HepG2 (cell line): ENCODE measurements around the gene SBNO2. TPM values are rescaled to one million over a fixed set of nuclear protein-coding genes. Genes with fewer than 3 reads are reported as not detected.

Experiments used
- ATAC-seq: fragments of 200-7000 bp; cut with Tn5 transposase; 3 replicates; pipeline ENCODE4 v1.9.1; 2020; ENCODE audit warnings: mild to moderate bottlenecking, moderate library complexity
- BruUV-seq: library from RNA; stranded (reverse); fragments of 400-500 nt; replicated peaks from 2 replicates; lab custom pipeline; 2021; lab: Mats Ljungman, UMichigan
- CTCF ChIA-PET: fragments of 300-600 bp; formaldehyde crosslinking; extraction: SDS; loops from one replicate; lab custom pipeline; 2021; ENCODE audit warnings: low total read pairs, inconsistent platforms, low intra/inter-chr PET ratio; lab: Yijun Ruan, JAX
- POLR2A ChIA-PET: fragments of 350-600 bp; sonication (Branson Sonifier 250); formaldehyde crosslinking; loops from one replicate; lab custom pipeline; 2020; ENCODE audit warnings: antibody characterized with exemption, inconsistent platforms; lab: Yijun Ruan, JAX
- DNase-seq: peaks from one replicate; pipeline ENCODE4 v3.0.0-alpha.2; 2015; ENCODE audit warnings: low spot score
- FAIRE-seq: peaks from 3 replicates; lab custom pipeline; 2011; peaks lifted over from hg19 to GRCh38; lab: Jason Lieb, UNC
- H2AFZ ChIP-seq: one replicate; pipeline ENCODE4 v1.6.1; 2011; ENCODE audit warnings: low read length, inconsistent platforms
- H3K27ac ChIP-seq: fragments of 300-600 bp; 3 replicates; pipeline ENCODE4 v1.8.0; 2011; ENCODE audit warnings: mixed run types, mild to moderate bottlenecking, mixed read lengths, low read length, inconsistent platforms; ENCODE audit not compliant: insufficient read depth; ENCODE audit errors: extremely low read length
- H3K27me3 ChIP-seq, 2 experiments: fragments of 200-600 bp in 1 of 2; 2 replicates in 1 of 2; 3 replicates in 1 of 2; pipeline versions ENCODE4 v1.6.0 to v1.8.0; 2011; ENCODE audit warnings: low read length in 2 of 2, mild to moderate bottlenecking in 2 of 2, moderate library complexity in 2 of 2, inconsistent platforms in 1 of 2; ENCODE audit not compliant: insufficient read depth in 2 of 2, control insufficient read depth in 1 of 2
- H3K36me3 ChIP-seq, 2 experiments: fragments of 200-600 bp in 1 of 2; replicated peaks in 1 of 2; 2 replicates in 1 of 2; 3 replicates in 1 of 2; pipeline versions ENCODE4 v1.5.1 to v1.8.0; 2011; ENCODE audit warnings: low read length in 2 of 2, inconsistent platforms in 1 of 2; ENCODE audit not compliant: insufficient read depth in 2 of 2, control insufficient read depth in 1 of 2
- H3K4me1 ChIP-seq: 2 replicates; pipeline ENCODE4 v1.5.1; 2012; ENCODE audit warnings: low read length, inconsistent platforms; ENCODE audit not compliant: insufficient read depth
- H3K4me2 ChIP-seq: 2 replicates; pipeline ENCODE4 v1.6.0; 2011; ENCODE audit warnings: low read depth, low read length, inconsistent platforms
- H3K4me3 ChIP-seq, 3 experiments: fragments of 200-600 bp in 1 of 3; sonication (generic), shearing (Covaris generic) in 1 of 3; replicated peaks in 1 of 3; 2 replicates each; pipeline ENCODE4 v1.5.1; 2011 to 2016; ENCODE audit warnings: low read length in 3 of 3, inconsistent platforms in 2 of 3, low read depth in 2 of 3, mild to moderate bottlenecking in 2 of 3, control low read depth in 1 of 3, mixed read lengths in 1 of 3; ENCODE audit not compliant: insufficient read depth in 1 of 3
- H3K79me2 ChIP-seq: one replicate; pipeline ENCODE4 v1.6.1; 2011; ENCODE audit warnings: low read length, inconsistent platforms; ENCODE audit not compliant: insufficient read depth
- H3K9ac ChIP-seq: 2 replicates; pipeline ENCODE4 v1.6.0; 2011; ENCODE audit warnings: mild to moderate bottlenecking, low read depth, low read length, inconsistent platforms; ENCODE audit not compliant: insufficient read depth
- H3K9me3 ChIP-seq: 2 replicates; pipeline ENCODE4 v1.5.1; 2012; ENCODE audit warnings: mild to moderate bottlenecking, low read length
- H4K20me1 ChIP-seq: 2 replicates; pipeline ENCODE4 v1.6.0; 2011; ENCODE audit warnings: inconsistent platforms, mild to moderate bottlenecking, low read length, moderate library complexity; ENCODE audit not compliant: insufficient read depth
- CBX2 ChIP-seq, 2 experiments: fragments of 200-600 bp in 1 of 2; sonication (generic); formaldehyde crosslinking in 1 of 2; IDR thresholded peaks; 2 replicates each; pipeline versions ENCODE4 v1.7.0 to v1.8.1; 2018 to 2022; ENCODE audit warnings: low read depth in 2 of 2, low read length in 1 of 2, mild to moderate bottlenecking in 1 of 2, missing genetic modification reagents in 1 of 2
- CC2D1A ChIP-seq: sonication (generic); formaldehyde crosslinking; IDR thresholded peaks from 2 replicates; pipeline ENCODE4 v1.8.1; 2023; ENCODE audit warnings: mild to moderate bottlenecking, missing genetic modification reagents
- FOXC1 ChIP-seq: sonication (generic); formaldehyde crosslinking; IDR thresholded peaks from 2 replicates; pipeline ENCODE4 v1.8.0; 2022; ENCODE audit warnings: mild to moderate bottlenecking, missing genetic modification reagents, borderline replicate concordance
- KLF12 ChIP-seq: sonication (generic); formaldehyde crosslinking; IDR thresholded peaks from 2 replicates; pipeline ENCODE4 v1.4.0; 2020; ENCODE audit warnings: missing genetic modification reagents, borderline replicate concordance
- MAFK ChIP-seq, 2 experiments: IDR thresholded peaks in 1 of 2; conservative IDR thresholded peaks in 1 of 2; 2 replicates each; pipeline ENCODE4 v1.6.1; 2011; ENCODE audit warnings: improper control_type of control experiment in 2 of 2, low read length in 2 of 2
- MED1 ChIP-seq: sonication (generic); formaldehyde crosslinking; IDR thresholded peaks from 2 replicates; pipeline ENCODE4 v1.4.0; 2020; ENCODE audit warnings: missing genetic modification reagents
- ZFAT ChIP-seq: sonication (generic); formaldehyde crosslinking; conservative IDR thresholded peaks from 2 replicates; pipeline ENCODE4 v1.8.1; 2023; ENCODE audit warnings: missing genetic modification reagents, inconsistent platforms
- ZNF432 ChIP-seq: sonication (generic); formaldehyde crosslinking; IDR thresholded peaks from 2 replicates; pipeline ENCODE4 v1.5.0; 2020; ENCODE audit warnings: missing genetic modification reagents, mild to moderate bottlenecking, borderline replicate concordance
- ZNF510 ChIP-seq: sonication (generic); formaldehyde crosslinking; IDR thresholded peaks from 2 replicates; pipeline ENCODE4 v1.4.0; 2020; ENCODE audit warnings: low read depth, mild to moderate bottlenecking, missing genetic modification reagents
- WGBS: methylation state at CpG from one replicate; pipeline ENCODE4 v1.1.6; 2017; ENCODE audit warnings: low lambda C conversion rate; 5-methylcytosine and 5-hydroxymethylcytosine counted together
- in situ Hi-C: cut with HindIII; loops from 2 replicates; pipeline ENCODE4 v1.10.0; 2017; ENCODE audit warnings: low pct_unique_long_range_greater_than_20kb; ENCODE audit not compliant: extremely low pct_ligation_motif_present
- intact Hi-C: fragments of 100-400 bp; cut with micrococcal nuclease; formaldehyde crosslinking; loops from one replicate; pipeline ENCODE4 v1.10.0; 2022; ENCODE audit not compliant: unreplicated experiment
- polyA plus RNA-seq, 8 experiments: library from polyadenylated mRNA; depleted of rRNA in 3 of 8; stranded (reverse) in 7 of 8; unstranded in 1 of 8; fragments of >200 nt; fragmentation: Illumina TruSeq in 4 of 8; extraction: Trizol in 4 of 8; gene quantifications; 2 replicates each; pipeline versions ENCODE4 v1.2.1 to v1.2.3, GENCODE V29; 2011 to 2016; ENCODE audit warnings: low read depth in 4 of 8, missing spikeins in 1 of 8, mixed read lengths in 1 of 8; ENCODE audit not compliant: insufficient read depth in 1 of 8
- total RNA-seq, 5 experiments: library from RNA; depleted of rRNA; stranded (reverse); fragments of >200 nt; fragmentation: Illumina TruSeq; extraction: Trizol; gene quantifications; 2 replicates each; pipeline ENCODE4 v1.2.3, GENCODE V29; 2016; ENCODE audit warnings: low read depth in 1 of 5
- TF ChIP-seq, protein P1 (sequence below), 2 experiments: sonication (generic) in 1 of 2; formaldehyde crosslinking in 1 of 2; IDR thresholded peaks; 2 replicates each; pipeline versions ENCODE4 v1.6.1 to v1.9.0; 2014 to 2022; ENCODE audit warnings: antibody characterized with exemption in 1 of 2, borderline replicate concordance in 1 of 2, inconsistent platforms in 1 of 2, low read depth in 1 of 2, missing genetic modification reagents in 1 of 2
- TF ChIP-seq, protein P2 (sequence below): sonication (generic); formaldehyde crosslinking; IDR thresholded peaks from 2 replicates; pipeline ENCODE4 v1.4.0; 2020; ENCODE audit warnings: missing genetic modification reagents, borderline replicate concordance

SBNO2 gene
- total and polyA plus RNA-seq, 2 of the 13 experiments (the other 11 are each of a cell fraction or from before 2014, with no cell fraction given) = 8.6 to 10.4 TPM

DNA sequence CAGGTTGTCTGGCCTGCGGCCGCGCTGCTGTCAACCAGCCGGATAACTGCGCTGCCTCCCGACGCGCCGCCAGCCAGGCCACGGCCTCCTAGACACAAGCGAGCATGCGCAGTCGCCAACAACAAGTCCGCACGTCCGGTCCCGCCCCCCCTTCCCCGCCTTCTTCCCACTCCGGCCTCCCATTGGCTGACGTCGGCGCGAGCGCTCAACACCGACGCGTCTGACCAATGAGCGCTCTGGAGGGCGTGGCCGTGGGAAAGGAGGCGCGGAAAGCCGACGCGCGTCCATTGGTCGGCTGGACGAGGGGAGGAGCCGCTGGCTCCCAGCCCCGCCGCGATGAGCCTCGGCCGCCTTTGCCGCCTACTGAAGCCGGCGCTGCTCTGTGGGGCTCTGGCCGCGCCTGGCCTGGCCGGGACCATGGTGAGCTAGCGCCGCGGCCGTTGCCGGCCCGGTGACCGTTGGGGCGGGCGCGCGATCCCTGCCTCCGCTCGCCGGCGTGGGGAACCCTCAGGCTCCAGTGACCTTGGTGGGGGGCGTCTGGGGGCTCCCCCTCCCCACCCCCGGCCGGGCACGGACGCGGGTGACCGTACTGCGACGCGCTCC, 70.3 kb downstream of the SBNO2 start, which contains the start of gene GPX4:
Gene GPX4, plus strand, starts transcription at position 287 of the 603 bp plus-strand sequence. Its CDS starts 50 bp downstream, at position 337.
- Histone ChIP-seq H3K4me2 (peak within 1 kb of the TSS; percentile 92), H2AFZ (no peak within 1 kb of the TSS), H3K4me1 (peaks cover 75% of the 10 kb centered on the region), H4K20me1 (peaks cover 15% of the 10 kb centered on the region; the same call in 1 of the 2 replicates), H3K36me3 (peaks cover 6 to 20% of the 10 kb centered on the region in 2 experiments; a peak in 3 of 5 replicates), H3K4me3 (peak within 1 kb of the TSS; percentile 89 to 92 (median 89)), H3K9me3 (no peaks in the 10 kb centered on the region), H3K79me2 (peaks cover 11% of the 10 kb centered on the region), H3K9ac (peak within 1 kb of the TSS; percentile 98), H3K27ac (peak within 1 kb of the TSS; percentile 100), H3K27me3 (no peaks in the 10 kb centered on the region)
- DNase-seq (peak; percentile 96), FAIRE-seq (peak; percentile 89), ATAC-seq (peak; percentile 85)
- ChIA-PET POLR2A (interaction anchor here (0.6 to 4.1 kb wide), 14 partner anchors 9 to 165 kb away, joined by 3 to 28 read pairs (median 6); partner anchors contain the start of genes ARHGAP45, CIRBP and RNU6-2), CTCF (no interaction called here)
- intact Hi-C loops = loop anchor here (10.0 kb wide), 1 partner anchor 49 kb away; no protein-coding TSS in a partner anchor
- no TSS peak for BruUV-seq
- WGBS = 0% methylated on average over 5 of the region's 75 CpGs
- in situ Hi-C loops = loop anchor here (5.0 kb wide), 1 partner anchor 37 kb away; the partner anchor contains the start of gene ARHGAP45
- peak; percentile 59; the same call in 1 of the 2 replicates for TF ChIP-seq FOXC1
- no peak for TF ChIP-seq KLF12 (CRISPR knock-in tag)
- TF ChIP-seq CC2D1A (CRISPR knock-in tag) = no peak
- TF ChIP-seq, protein P1, sequence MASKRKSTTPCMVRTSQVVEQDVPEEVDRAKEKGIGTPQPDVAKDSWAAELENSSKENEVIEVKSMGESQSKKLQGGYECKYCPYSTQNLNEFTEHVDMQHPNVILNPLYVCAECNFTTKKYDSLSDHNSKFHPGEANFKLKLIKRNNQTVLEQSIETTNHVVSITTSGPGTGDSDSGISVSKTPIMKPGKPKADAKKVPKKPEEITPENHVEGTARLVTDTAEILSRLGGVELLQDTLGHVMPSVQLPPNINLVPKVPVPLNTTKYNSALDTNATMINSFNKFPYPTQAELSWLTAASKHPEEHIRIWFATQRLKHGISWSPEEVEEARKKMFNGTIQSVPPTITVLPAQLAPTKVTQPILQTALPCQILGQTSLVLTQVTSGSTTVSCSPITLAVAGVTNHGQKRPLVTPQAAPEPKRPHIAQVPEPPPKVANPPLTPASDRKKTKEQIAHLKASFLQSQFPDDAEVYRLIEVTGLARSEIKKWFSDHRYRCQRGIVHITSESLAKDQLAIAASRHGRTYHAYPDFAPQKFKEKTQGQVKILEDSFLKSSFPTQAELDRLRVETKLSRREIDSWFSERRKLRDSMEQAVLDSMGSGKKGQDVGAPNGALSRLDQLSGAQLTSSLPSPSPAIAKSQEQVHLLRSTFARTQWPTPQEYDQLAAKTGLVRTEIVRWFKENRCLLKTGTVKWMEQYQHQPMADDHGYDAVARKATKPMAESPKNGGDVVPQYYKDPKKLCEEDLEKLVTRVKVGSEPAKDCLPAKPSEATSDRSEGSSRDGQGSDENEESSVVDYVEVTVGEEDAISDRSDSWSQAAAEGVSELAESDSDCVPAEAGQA (IDR thresholded peaks at IDR 0.05; ENCODE audit: low read depth) = no peak
- TF ChIP-seq, protein P1 (CRISPR knock-in tag; IDR thresholded peaks at IDR 0.05; ENCODE audit: borderline replicate concordance) = no peak
- TF ChIP-seq MAFK (conservative IDR thresholded peaks at IDR 0.05 in 1 of 2, IDR thresholded peaks at IDR 0.05 in 1 of 2; ENCODE audit: low read length in 2 of 2) = no peak
- no peak for TF ChIP-seq ZNF432 (CRISPR knock-in tag)
- TF ChIP-seq MED1 (CRISPR knock-in tag) = no peak; the same call in none of the 2 replicates
- TF ChIP-seq ZNF510 = no peak
- TF ChIP-seq, protein P2, sequence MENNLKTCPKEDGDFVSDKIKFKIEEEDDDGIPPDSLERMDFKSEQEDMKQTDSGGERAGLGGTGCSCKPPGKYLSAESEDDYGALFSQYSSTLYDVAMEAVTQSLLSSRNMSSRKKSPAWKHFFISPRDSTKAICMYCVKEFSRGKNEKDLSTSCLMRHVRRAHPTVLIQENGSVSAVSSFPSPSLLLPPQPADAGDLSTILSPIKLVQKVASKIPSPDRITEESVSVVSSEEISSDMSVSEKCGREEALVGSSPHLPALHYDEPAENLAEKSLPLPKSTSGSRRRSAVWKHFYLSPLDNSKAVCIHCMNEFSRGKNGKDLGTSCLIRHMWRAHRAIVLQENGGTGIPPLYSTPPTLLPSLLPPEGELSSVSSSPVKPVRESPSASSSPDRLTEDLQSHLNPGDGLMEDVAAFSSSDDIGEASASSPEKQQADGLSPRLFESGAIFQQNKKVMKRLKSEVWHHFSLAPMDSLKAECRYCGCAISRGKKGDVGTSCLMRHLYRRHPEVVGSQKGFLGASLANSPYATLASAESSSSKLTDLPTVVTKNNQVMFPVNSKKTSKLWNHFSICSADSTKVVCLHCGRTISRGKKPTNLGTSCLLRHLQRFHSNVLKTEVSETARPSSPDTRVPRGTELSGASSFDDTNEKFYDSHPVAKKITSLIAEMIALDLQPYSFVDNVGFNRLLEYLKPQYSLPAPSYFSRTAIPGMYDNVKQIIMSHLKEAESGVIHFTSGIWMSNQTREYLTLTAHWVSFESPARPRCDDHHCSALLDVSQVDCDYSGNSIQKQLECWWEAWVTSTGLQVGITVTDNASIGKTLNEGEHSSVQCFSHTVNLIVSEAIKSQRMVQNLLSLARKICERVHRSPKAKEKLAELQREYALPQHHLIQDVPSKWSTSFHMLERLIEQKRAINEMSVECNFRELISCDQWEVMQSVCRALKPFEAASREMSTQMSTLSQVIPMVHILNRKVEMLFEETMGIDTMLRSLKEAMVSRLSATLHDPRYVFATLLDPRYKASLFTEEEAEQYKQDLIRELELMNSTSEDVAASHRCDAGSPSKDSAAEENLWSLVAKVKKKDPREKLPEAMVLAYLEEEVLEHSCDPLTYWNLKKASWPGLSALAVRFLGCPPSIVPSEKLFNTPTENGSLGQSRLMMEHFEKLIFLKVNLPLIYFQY (CRISPR knock-in tag) = no peak
- TF ChIP-seq CBX2 (IDR thresholded peaks at IDR 0.05; ENCODE audit: low read depth, low read length) = no peak
- TF ChIP-seq CBX2 (CRISPR knock-in tag; IDR thresholded peaks at IDR 0.05; ENCODE audit: low read depth) = no peak
- no peak for TF ChIP-seq ZFAT (CRISPR knock-in tag)
